ENCODE results near the gene ZCCHC24.

ZCCHC24 gene

DNA sequence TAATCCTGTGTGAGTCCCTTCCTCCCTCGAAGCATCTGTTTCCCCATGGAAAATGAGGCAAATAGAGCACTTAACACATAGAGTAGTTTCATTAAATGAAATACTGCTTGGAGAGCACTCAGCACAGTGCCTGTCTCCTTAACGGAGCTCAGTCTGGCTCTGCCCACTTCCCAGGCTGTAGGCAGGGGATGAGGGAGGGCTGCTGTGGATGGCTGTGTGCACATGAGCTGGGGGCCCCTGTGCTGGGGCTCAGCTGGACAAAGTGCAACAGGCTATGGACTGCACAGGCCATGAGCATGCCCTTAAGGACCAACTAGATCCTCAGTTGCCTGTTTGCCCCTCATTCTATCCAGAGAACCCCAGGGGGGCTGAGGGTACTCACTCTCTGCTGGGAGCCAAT, 14.5 kb downstream of the ZCCHC24 start:
- no peak for DNase-seq

DNA sequence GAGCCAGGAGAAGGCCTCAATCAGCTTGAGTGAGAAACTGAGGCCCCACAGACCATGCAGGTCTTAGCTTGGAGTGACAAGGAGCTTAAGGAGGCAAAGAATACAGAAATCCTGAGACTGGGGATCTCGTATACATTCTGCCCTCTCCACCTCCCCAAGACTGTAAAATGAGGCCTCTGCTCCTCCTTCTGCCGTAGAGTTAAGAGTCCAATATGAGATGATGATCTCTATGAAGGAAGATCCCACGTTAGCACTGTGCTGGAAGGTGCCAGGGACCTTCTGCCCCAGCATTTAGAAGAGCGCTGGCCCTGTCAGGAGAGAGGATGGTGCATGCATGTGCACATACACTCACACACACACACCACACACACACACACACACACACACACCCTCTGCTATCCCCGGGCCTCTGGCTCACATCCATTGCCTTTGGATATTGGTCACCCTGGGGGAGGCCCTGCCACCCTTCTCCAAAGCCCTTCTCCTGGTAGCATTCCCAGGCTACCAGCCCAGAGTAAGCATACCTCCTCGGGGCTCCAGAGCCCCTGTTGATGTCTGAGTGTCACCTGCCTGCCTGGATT, 15.0 kb downstream of the ZCCHC24 start:
- DNase-seq, result no peak

GRCh38 chr10:79429751-79430150, 15.7 kb downstream of the ZCCHC24 start:
- DNase-seq, result no peak

GRCh38 chr10:79427965-79428364, 17.5 kb downstream of the ZCCHC24 start:
- DNase-seq, result no peak

- DNase-seq, result no peak
Measured at GRCh38 chr10:79425074-79425532, 20.3 kb downstream of the ZCCHC24 start.

- DNase-seq, result no peak
Measured at GRCh38 chr10:79424221-79425073, 21.0 kb downstream of the ZCCHC24 start.

DNA sequence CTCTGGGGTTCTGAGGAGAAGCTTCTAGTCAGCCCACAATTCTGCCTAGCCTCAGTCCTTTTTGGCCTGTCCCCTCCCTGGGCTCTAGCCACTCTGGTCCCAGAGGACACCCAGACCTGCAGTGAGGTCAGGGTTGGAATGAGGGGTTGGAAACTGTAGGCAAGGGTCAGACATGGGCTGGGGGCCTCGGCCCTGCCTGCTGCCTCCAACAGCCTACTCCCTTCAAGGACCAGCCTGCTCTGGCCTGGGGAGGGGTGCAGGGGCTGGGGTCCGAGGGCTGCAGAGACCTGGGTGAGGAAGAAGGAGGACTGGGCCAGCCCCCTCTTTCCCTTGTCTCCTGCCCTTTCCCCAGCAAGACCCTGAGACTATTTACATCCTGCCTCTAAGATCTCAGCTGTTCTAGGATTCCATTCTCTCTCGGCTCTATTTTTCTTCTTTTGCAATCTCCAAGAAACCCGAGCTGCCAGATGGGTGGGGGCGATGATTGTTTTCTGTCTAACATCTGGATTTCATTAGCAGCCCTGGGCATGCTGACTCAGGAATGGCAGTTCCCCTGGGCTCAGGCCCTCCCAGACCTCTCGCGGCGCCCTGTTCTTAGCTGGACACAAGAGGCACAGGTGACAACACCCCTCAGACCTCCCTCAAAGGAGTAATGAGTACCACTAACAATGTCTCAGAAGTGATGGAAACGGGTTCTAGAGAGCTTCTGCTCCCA, 23.1 kb downstream of the ZCCHC24 start:
- no peak for DNase-seq

- DNase-seq, result no peak
Measured at GRCh38 chr10:79420974-79421688, 24.3 kb downstream of the ZCCHC24 start.

DNA sequence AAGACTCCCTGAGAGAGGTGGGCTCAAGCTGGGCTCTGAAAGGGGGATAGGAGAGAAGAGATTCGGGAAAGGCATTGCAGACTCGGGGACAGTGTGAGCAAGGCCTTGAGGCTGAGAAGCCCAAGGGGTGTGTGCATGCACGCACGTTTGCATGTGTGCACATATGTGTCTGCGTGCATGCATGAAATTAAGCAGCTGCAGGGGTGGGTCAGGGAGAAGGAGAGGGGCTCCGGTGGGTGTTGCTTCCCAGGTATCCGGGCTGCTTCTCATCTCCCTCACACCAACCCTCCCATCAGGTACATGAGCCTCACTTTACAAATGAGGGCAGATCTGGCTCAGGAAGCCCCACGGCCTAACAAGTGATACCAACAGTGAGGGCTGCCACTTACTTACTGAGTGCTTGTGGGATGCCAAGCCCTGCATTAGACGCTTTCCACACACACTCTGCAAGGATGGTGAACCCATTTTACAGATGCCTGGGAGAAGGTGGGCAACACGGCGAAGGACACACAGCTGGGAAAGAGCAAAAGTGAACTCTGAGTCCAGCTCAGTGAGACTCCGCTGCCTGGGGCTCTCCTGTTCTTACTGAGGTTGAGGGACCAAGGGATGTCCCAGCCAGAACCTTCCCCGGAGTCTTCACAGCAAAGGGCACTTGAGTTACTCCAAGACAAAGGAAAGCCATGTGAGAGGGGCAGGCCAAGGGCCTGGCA, 26.4 kb downstream of the ZCCHC24 start:
- no peak for DNase-seq

DNA sequence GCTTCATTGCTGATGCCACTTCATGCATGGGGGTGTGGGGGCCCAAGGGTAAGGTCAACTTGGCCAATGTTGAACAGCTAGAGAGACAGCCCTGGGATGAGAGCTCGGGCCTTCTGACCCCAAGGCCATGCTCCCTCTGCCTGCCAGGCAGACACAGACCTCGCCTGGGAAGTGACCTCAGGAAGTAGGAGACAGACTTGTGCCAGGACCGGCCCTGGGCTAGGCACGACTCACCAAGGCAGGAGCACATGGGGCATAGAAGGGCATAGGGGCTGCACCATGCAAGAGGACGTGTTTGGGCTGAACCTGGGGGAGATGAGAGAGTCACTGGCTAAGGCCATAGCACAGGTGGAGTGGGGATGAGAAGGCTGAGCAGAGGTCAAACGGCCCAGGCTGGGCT, 27.1 kb downstream of the ZCCHC24 start:
- DNase-seq, result no peak

DNA sequence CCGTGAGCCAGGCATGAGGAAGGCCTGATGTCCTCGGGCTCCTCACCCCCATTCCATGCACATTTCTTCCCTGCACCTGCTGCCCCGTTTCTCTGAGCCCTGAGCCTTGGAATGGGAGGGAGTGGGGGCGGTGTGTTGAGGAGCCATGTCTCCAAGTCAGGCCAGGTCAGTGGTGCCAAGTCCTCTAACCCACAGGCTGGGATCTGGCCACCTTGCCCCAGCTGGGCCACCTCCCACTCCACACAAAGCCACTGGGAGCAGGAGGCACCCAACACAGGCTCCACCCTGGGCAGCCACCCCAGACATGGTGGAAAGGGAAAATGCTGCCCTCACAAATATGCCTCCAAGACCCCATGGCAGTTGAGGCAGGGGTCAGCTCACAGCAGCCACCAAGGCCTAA, 27.7 kb downstream of the ZCCHC24 start:
- no peak for DNase-seq

DNA sequence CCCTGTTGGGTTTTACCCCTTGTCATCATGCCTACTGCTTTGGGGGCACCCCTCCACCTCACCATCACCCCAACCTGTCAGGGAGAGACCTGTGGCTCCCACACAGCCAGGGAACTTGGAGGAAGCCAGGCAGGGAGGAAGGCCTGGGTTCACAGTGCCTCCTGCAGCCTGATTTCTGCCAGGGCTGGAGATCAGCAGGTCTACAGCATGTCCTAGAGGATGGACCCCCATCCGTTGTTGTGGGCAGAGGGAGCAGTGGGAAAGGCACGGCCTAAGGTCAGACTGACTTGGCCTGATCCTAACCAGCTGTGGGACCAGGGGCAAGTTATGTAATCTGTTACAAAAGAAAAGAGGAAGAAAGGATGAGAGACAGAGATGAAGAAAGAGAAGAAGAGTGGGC, 28.2 kb downstream of the ZCCHC24 start:
- DNase-seq, result no peak

DNA sequence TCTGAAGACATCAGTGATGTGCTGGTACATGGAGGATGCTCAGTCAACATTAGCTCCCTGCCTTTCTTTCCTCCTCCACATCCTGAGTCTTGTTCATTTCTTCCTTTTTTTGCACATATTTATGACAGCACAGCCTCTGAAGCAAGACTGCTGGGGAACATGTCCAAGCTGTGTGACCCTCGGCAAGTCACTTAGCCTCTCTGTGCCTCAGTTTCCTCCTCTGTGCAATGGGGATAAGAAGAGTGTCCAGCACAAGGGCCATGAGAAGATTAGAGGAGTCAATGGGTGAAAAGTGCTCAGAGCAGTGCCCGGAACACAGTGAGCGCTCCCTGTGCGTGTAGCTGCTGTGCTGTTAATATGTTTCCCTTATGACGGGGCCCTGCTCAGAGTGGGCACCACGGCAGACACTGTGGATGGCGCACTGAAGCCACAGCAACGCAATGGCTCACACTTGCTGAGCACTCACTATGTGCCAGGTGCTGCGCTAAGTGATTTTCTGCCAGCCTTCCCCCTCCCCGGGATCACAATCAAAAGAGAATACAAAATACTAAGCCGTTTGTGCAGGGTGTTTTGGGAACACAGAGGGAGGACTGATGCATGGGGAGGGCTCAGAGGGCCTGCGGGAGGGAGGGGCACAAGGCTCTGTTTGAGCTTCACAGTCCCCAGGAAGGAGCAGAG, 28.7 kb downstream of the ZCCHC24 start:
- no peak for DNase-seq

DNA sequence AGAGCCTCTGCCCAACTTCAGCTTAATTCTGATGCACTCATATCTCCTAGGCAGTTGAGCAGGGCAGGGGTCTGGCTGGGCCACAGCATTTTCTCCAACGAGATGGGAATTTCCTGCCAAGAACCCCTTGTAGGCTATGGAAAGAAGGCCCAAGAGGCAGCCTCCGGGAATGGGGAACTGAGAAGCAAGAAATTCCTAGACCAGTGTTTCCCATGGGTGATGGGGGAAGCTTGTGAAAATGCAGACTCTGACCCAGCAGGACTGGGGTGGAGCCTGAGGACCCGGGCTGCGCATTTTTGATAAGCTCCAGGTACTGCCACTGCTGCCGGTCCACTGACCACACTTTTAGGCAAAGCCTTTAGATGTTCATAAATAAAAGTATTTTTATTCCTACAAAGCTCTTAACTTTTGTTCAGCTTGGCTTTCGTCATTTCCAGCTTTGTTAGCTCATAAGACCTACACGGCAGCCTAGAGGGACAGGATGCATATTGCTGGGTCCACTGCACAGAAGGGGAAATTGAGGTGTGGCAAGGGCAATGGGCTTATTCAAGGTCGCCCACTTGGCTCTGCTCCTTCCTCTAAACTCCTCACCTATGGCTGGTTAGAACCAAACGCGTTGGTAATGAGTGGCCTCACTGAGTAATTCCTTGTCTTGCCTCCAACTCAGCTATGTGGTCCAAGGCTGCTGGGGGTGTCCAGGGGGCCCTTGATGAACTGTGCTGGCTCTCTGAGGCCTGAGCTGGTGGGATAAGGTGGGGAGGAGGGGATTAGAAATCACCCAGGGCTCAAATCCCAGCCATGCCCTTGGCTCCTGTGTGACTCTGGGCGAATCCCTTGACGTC, 29.5 kb downstream of the ZCCHC24 start:
- DNase-seq, result no peak

DNA sequence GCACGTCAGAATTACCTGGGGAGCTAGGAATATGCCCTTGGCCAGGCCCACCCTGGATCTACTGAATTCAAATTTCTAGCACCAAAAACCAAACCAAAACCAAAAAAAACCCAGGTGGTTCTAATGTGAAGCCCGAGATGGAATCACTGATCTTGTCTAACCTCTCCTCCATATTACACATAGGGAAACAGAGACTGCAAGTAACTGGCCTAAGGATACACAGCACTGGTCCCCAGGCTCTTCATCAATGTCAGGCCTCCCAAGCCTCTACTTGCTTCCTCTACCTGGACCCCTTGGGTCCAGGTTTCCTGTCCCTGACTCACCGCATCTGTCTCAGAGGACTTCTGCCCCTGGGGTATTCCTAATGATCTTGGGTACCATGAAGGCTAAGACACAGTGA, 30.7 kb downstream of the ZCCHC24 start:
- DNase-seq, result no peak

- DNase-seq, result no peak
Measured at GRCh38 chr10:79413196-79413595, 32.2 kb downstream of the ZCCHC24 start.

DNA sequence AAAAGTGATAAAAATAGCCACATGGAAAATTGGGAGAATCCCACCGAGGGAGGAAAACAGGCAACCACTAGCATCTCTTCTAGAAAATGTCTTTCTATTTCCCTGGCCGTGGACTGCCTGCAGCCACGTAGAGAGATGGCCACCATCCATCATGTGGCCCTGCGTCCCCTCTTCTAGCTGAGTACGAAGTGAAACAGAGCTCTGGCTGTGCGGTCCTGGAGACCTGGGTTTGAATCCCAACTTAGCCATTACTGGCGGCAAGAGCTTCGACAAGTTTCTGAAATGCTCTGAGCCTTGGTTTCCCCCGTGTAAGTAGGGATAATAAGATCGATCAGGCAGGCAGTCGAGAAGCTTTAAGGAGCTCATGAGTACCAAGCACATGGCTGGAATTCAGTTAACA, 32.9 kb downstream of the ZCCHC24 start:
- no peak for DNase-seq

- no peak for DNase-seq
Measured at GRCh38 chr10:79411546-79412495, 33.6 kb downstream of the ZCCHC24 start.

DNA sequence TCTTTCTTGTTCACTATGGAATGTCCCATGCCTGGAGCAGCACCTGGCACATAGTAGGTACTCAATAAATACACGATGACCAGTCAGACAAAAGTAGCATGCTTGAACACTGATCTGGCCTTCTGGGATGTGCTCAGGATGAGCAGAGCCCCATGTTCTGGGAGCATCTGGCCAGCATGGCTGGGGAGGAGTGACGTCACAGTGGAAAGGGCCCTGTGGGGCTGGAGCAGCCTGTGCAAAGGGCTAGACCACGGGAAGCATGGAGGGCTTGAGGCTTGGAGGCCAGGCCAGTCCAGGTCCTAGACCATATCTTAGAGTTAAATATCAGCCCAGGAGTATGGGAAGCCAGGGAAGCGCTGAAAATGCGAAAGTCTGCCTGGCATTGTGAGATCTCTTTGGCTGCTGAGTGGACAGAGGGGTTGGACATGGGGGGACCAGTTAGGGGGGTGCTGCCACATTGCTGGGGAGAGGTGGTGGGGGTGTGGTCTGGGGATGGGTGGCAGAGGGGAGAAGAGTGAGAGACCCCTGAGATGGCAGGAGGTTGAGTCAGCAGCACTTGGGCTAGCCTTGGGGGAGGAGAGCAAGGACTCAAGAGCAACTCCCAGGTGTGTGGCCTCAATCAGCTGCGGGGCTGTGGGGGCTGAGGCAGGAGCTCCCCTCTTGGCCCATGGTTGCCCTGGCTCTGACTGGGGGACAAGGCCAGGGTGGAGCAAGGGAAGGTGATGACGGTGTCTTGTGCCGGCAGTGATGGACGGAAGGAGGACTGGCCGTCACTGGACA, 34.9 kb downstream of the ZCCHC24 start:
- no peak for DNase-seq
